ENCODE data around the gene COPS8. TPM values are rescaled to one million over a fixed set of nuclear protein-coding genes. Genes with fewer than 3 reads are reported as not detected.

Gene COPS8
- total RNA-seq, 3 donors from 2014 or later (not counting 1 experiment from before 2014, with no cell fraction given), result 51.8 to 57.9 (median 53.9) TPM

DNA sequence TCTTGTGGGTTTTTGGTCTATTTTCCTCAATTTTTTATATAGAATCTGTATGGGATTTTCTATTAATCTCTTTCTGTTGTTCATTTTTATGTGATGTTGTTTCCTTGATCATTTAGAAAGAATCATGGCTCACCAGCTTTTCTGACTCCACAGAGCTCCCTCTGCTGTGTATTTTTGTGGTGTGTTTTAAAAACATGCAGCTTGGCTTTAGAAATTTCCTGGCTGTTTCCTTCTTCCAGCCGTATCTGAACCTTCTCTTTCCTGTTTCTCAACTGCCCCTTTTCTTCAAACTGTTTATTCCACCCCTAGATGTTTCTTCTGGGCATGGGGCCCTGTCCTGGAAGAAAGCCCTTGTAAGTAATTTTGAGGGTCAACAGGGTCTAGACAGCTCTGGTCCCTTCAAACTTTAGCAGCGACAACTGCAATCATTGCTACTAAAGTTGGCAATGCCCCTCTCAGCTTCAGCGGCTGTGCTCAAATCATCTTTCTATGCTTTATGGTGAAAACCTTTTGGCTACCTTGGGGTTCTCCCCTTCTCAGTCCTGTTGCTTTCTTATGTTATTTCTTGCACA, 17.6 kb upstream of the COPS8 start:
- ATAC-seq (no peak), DNase-seq (no peak)
- Histone ChIP-seq H3K4me3 (ENCODE audit: low read length) (no peak overlapping the region), H3K27ac (ENCODE audit: low read length) (no peak overlapping the region), H3K9me3 (ENCODE audit: control insufficient read depth, insufficient read depth, low read length) (no peaks in the 10 kb centered on the region), H3K4me1 (ENCODE audit: control insufficient read depth, insufficient read depth, low read length) (no peaks in the 10 kb centered on the region), H3K36me3 (ENCODE audit: control insufficient read depth, insufficient read depth, low read length) (no peaks in the 10 kb centered on the region), H3K27me3 (ENCODE audit: control insufficient read depth, insufficient read depth, low read length) (no peaks in the 10 kb centered on the region)
- intact Hi-C loops (cut with micrococcal nuclease), result no loop called here
- Mint-ChIP-seq H3K4me1 (no peaks in the 10 kb centered on the region), H3K36me3 (no peaks in the 10 kb centered on the region), H3K27me3 (ENCODE audit: low read depth in 2 of 2) (no peaks in the 10 kb centered on the region), H3K9me3 (no peaks in the 10 kb centered on the region), H3K27ac (no peak overlapping the region), H3K4me3 (no peak overlapping the region)
- no peak for TF ChIP-seq CTCF (IDR thresholded peaks at IDR 0.05)
- 66% methylated on average over 3 of the region's 3 CpGs for WGBS (ENCODE audit: insufficient coverage)

DNA sequence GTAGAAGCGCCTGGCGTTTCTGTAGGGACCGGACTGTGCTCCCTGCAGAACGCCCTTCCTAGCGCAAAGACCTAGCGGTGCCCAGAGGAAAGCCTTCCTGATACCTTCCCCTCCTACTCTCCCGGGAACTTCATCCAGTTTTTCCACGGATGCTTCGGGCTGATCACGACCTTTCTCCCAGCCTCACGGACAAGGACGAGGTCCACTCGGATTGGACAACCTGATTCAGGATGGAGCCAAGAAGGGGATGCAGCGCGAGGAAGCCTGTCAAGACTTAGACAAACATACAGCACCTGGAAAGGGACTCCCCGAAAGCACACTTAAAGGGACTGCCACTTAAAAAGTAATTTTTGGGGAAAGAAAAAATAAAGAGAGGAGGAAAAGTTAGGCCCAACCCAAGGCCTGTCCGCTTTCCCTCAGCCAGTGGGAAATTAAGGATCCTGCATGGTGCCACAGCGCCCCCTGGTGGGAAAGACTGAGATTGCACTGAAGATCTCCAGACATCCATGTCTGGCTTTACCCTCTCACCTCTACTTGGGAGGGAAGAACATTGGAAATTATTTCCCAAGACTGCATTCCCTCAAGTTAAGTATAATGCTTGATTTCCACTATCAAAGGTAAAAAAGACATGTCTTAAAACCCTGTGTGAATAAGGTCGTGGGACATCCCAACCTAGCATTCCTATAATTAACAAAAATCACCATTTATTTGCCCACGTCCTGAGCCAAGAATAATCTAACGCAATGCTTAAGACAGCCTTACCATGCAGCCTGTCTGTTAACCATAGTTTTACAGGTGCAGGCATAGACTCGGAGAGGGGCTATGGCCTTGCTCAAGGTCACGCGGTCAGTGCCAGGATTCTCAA, 13.4 kb upstream of the COPS8 start:
- H3K27ac ChIP-seq (ENCODE audit: low read length), result no peak overlapping the region
- H3K4me1 ChIP-seq (ENCODE audit: control insufficient read depth, insufficient read depth, low read length), result no peaks in the 10 kb centered on the region
- H3K36me3 Mint-ChIP-seq, result no peaks in the 10 kb centered on the region
- H3K27me3 ChIP-seq (ENCODE audit: control insufficient read depth, insufficient read depth, low read length), result no peaks in the 10 kb centered on the region
- H3K4me3 ChIP-seq (ENCODE audit: low read length), result no peak overlapping the region
- H3K9me3 Mint-ChIP-seq, result no peaks in the 10 kb centered on the region
- no peaks in the 10 kb centered on the region for H3K9me3 ChIP-seq (ENCODE audit: control insufficient read depth, insufficient read depth, low read length)
- H3K36me3 ChIP-seq (ENCODE audit: control insufficient read depth, insufficient read depth, low read length), result no peaks in the 10 kb centered on the region
- H3K4me1 Mint-ChIP-seq, result no peaks in the 10 kb centered on the region
- no peak overlapping the region for H3K27ac Mint-ChIP-seq
- no peak overlapping the region for H3K4me3 Mint-ChIP-seq
- TF ChIP-seq CTCF (IDR thresholded peaks at IDR 0.05), result peak; percentile 99
- DNase-seq, result peak; percentile 73 to 79
- H3K27me3 Mint-ChIP-seq (ENCODE audit: low read depth in 2 of 2), result no peaks in the 10 kb centered on the region
- WGBS (ENCODE audit: insufficient coverage), result 85% methylated on average over 23 of the region's 24 CpGs
- intact Hi-C loops (cut with micrococcal nuclease), result loop anchor here (1.0 to 5.0 kb wide), 3 partner anchors 719 to 1305 kb away; no protein-coding TSS in a partner anchor
- peak; percentile 58 to 78 (median 71) for ATAC-seq

GRCh38 chr2:237073552-237073951, 12.1 kb upstream of the COPS8 start:
- Histone ChIP-seq H3K4me1 (ENCODE audit: control insufficient read depth, insufficient read depth, low read length) (no peaks in the 10 kb centered on the region), H3K9me3 (ENCODE audit: control insufficient read depth, insufficient read depth, low read length) (no peaks in the 10 kb centered on the region), H3K36me3 (ENCODE audit: control insufficient read depth, insufficient read depth, low read length) (no peaks in the 10 kb centered on the region), H3K27ac (ENCODE audit: low read length) (no peak overlapping the region), H3K4me3 (ENCODE audit: low read length) (no peak overlapping the region), H3K27me3 (ENCODE audit: control insufficient read depth, insufficient read depth, low read length) (no peaks in the 10 kb centered on the region)
- no peak for TF ChIP-seq CTCF (IDR thresholded peaks at IDR 0.05)
- Mint-ChIP-seq H3K27ac (no peak overlapping the region), H3K9me3 (no peaks in the 10 kb centered on the region), H3K4me3 (no peak overlapping the region), H3K4me1 (no peaks in the 10 kb centered on the region), H3K36me3 (no peaks in the 10 kb centered on the region), H3K27me3 (ENCODE audit: low read depth in 2 of 2) (no peaks in the 10 kb centered on the region)
- DNase-seq, result no peak
- ATAC-seq, result no peak
- intact Hi-C loops (cut with micrococcal nuclease), result loop anchor here (2.0 to 5.0 kb wide), 2 partner anchors 731 to 1306 kb away; no protein-coding TSS in a partner anchor
- WGBS (ENCODE audit: insufficient coverage), result 86% methylated on average over 4 of the region's 4 CpGs
